ENCODE measurements around the gene CDKN2AIPNL. TPM values are rescaled to one million over a fixed set of nuclear protein-coding genes. Genes with fewer than 3 reads are reported as not detected.

The CDKN2AIPNL gene
- total and polyA plus RNA-seq, 2 of the 13 experiments (the other 11 are each of a cell fraction or from before 2014, with no cell fraction given): 17.4 to 46.5 TPM

- Histone ChIP-seq H3K27ac (ENCODE audit: extremely low read length, insufficient read depth, low read length) (no peak overlapping the region), H4K20me1 (ENCODE audit: insufficient read depth, low read length) (no peaks in the 10 kb centered on the region), H3K27me3 (ENCODE audit: control insufficient read depth in 1 of 2, insufficient read depth in 2 of 2, low read length in 2 of 2) (peaks cover 0 to under 1% of the 10 kb centered on the region in 2 experiments; a peak in 1 of 5 replicates), H2AFZ (ENCODE audit: low read length) (no peak overlapping the region), H3K4me1 (ENCODE audit: insufficient read depth, low read length) (peaks cover 38% of the 10 kb centered on the region), H3K4me3 (replicated peaks in 1 of 3; ENCODE audit: insufficient read depth in 1 of 3, low read depth in 2 of 3, low read length in 3 of 3) (no peak overlapping the region), H3K79me2 (ENCODE audit: insufficient read depth, low read length) (no peaks in the 10 kb centered on the region), H3K36me3 (replicated peaks in 1 of 2; ENCODE audit: control insufficient read depth in 1 of 2, insufficient read depth in 2 of 2, low read length in 2 of 2) (no peaks in the 10 kb centered on the region), H3K9ac (ENCODE audit: insufficient read depth, low read depth, low read length) (no peak overlapping the region), H3K9me3 (ENCODE audit: low read length) (no peaks in the 10 kb centered on the region), H3K4me2 (ENCODE audit: low read depth, low read length) (0 out of 2 replicates have a peak overlapping the region, but pooled peaks have one; percentile 26)
- TF ChIP-seq JUND (CRISPR knock-in tag; IDR thresholded peaks at IDR 0.05) (no peak), UBTF (CRISPR knock-in tag; IDR thresholded peaks at IDR 0.05) (no peak), ZNF570 (CRISPR knock-in tag; IDR thresholded peaks at IDR 0.05; ENCODE audit: borderline replicate concordance) (no peak), ATF2 (CRISPR knock-in tag; IDR thresholded peaks at IDR 0.05) (peak; percentile 27; the same call in 1 of the 2 replicates), CTCF (CRISPR knock-in tag; IDR thresholded peaks at IDR 0.05) (0 out of 2 replicates have a peak, but pooled peaks have one; percentile 4), ZNF574 (CRISPR knock-in tag; IDR thresholded peaks at IDR 0.05) (no peak), SMC3 (IDR thresholded peaks at IDR 0.05; ENCODE audit: low read length) (peak; percentile 26; the same call in 1 of the 2 replicates), CREB1 (IDR thresholded peaks at IDR 0.05) (0 out of 2 replicates have a peak, but pooled peaks have one; percentile 22), CREB1 (CRISPR knock-in tag; IDR thresholded peaks at IDR 0.05) (no peak), SP1 (IDR thresholded peaks at IDR 0.05) (no peak), SP1 (CRISPR knock-in tag; IDR thresholded peaks at IDR 0.05) (no peak), ZMYM2 (CRISPR knock-in tag; IDR thresholded peaks at IDR 0.05) (no peak), ZMYM4 (CRISPR knock-in tag; IDR thresholded peaks at IDR 0.05) (no peak), ATF7 (IDR thresholded peaks at IDR 0.05) (peak; percentile 34; the same call in 1 of the 2 replicates), ATF7 (CRISPR knock-in tag; IDR thresholded peaks at IDR 0.05) (no peak)
- ChIA-PET CTCF (ENCODE audit: low intra/inter-chr PET ratio, low total read pairs) (no interaction called here), POLR2A (interaction anchor here (0.7 to 1.2 kb wide), 4 partner anchors 11 to 59 kb away, joined by 3 to 5 read pairs (median 3); no protein-coding TSS in a partner anchor)
- WGBS (ENCODE audit: low lambda C conversion rate): 0% methylated on average over 2 of the region's 2 CpGs
- no TSS peak for BruUV-seq (replicated peaks)
- intact Hi-C loops (cut with micrococcal nuclease; ENCODE audit: unreplicated experiment) (no loop called here), in situ Hi-C loops (cut with HindIII; ENCODE audit: extremely low pct_ligation_motif_present, low pct_unique_long_range_greater_than_20kb) (no loop called here)
- ATAC-seq (peak; percentile 74), DNase-seq (ENCODE audit: low spot score) (no peak), FAIRE-seq (no peak)
Observed at GRCh38 chr5:134446938-134447337, 35.3 kb upstream of the CDKN2AIPNL start.

All from HepG2 (cell line).